NCI-H774 (cell line): Measurements from ENCODE around the gene TLCD1.
"Not testable (repeated sequence)": the region's sequence is repeated elsewhere in the genome, so short reads cannot be mapped to it uniquely, and the experiment has no call there.

ENCODE experiments used
- DNase-seq: peaks from one replicate; lab custom pipeline; 2025; lab: John Stamatoyannopoulos, UW

Gene TLCD1

DNA sequence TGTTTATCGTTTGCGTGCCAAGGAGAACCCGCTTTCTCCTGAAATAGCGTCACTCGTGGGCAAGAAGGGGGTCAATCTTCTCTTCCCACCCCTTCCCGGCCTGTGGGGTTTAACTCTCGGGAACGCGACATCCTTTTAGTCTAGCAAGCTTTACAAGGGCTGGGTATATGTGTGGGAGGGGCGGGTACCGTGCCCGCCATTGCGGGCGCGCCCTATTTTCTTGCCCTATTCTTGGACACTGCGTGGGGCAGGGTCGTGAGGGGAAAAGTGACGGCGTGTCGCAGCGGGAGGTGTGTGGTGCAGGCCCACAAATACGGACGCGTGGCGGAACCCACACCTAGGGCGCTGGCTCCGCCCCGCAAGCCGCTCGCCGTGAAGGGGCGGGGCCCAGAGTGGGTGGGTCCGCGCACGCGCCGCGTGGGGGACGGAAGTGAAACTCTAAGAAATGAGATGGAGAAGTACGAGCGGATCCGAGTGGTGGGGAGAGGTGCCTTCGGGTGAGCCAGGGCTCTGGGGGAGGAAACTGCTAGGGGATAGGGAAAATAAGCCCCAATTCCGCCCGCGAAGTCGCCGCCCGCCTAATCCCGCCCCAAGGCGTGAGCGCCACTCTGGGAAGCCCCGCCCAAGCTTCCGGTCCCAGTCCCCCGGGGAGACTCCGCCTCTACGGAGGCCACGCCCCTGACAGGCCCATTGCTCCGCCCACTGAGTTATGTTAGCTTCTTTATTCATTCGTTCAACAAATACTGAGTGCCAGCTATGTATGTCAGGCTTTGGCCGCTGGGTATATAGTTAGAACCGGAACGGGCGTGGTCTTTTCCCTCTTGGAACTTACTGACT, 2.5 kb upstream of the TLCD1 start, which contains the start of gene NEK8:
TSS of gene NEK8 (plus strand) at position 425 of the 837 bp plus-strand sequence. CDS start at position 451, 26 bp downstream.
- DNase-seq, result peak; percentile 96

DNA sequence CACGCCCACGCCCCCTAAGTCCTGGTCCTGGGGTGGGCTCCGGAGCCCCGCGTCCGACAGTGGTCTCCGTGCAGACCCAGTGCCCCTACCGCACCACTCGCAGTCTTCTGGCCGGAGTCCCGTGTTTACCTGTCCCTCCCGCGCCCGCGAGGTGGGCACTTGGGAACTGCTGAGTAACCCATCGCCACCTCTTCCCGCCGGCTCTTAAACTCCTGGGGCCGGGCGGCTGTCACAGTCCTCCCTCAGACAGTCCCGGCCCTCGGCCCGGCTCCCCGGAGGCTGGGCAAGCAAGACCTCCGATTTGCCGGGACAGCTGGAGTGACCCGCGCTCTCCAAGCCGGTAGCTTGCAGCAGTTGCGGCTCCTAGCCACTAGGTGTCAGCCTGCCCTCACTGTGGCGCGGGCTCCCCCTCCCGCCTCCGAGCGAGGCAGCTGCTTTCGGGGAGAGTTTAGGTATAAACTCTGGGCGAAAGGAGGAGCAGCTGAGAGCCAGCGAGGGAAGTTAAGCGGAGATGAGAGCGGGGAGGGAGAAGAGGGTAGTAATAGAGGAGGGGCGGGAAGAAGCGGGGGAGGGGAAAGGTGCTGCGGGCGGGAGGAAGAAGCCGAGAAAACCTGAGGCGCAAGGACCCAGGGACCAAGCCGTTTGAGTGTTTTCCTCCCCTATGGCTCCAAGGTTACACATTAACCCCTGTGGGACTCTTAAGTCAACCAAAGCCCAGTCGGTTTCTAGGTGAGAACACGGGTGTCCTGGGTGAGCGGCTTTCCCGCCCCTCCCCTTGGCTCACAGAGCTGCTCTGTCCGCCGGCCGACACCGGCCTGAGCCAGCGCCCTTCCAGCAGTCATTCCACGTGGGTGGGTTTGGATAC, 826 bp upstream of the TLCD1 start:
- peak; percentile 97 for DNase-seq

DNA sequence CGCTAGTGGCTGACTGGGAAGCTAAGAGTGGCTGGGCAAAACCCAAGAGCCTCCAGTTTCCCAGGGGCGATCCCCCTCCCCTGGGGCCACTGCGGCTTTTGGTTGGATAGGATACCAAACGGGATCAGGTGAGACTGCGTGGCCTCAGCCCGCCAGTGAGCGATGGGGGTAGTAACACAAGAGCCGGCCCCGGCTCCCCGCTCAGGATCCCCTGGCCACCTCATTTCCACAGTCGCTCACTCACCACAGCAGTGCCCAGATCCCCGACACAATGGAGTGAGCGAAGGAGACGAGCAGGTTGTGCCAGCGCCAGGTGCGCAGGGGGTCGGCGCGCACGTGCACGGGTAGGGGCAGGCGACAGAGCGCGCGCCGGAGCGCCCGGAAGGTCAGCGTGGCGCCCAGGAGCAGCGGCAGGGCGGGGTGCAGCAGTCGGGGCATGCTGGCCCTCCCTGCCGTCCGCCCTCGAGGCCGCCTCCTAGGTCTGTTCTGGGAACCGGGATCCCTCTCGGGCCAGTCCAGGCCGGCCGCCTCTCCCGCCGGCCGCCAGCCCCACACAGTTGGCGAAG, 290 bp downstream of the TLCD1 start:
- DNase-seq, result peak; percentile 91

DNA sequence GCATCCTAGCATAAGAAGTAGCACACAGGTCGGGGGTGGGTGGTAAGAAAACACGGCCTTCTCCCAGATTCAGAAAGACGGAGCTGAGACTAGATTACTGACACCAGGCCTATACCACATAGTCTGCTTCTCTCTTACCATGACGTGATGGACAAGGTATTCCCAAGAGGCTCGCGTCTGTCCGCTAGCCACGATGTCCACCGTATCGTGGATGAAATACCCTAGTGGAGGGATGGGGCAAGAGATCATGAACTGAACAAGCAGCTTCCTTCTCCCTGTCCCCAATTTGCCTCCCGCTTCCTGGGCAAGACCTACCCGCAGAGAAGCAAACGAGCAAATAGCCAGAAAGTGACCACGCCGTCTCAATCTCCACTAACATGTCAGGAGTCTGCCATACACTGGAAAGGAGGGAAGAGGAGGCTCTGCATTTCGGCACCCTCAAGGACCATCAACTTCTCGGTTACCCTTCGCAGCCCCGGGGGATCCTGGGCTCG, 820 bp downstream of the TLCD1 start:
- DNase-seq, result no peak

DNA sequence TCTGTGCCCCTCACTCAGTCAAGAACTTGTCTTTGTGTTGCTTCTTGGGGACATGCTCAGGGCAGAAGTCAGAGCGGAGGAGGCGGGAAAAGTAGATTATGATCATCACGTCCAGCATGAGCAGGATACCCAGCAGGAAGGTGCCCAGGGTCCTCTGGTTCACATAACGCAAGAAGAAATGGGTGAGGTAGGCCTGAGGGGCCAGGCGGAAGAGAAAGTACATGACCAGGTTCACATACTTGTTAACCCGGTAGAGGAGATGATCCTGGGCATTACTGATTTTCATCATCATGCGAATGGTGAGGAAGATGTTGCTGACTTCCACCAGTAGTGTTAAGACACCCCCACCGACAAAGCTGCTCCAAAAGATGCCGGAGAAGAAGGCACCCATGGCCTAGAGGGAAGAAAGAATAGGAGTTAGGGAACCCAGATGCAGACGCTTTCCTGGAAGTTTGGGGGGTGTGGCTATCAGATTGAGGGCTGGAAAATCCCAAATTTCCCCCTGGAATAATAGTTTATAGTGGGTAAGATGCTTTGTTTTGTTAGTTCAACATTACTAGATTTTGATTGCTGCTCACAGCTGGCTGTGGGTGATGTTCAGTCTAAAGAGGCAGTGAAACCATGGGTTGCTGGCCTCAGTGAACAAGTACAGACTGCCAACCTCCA, 1.4 kb downstream of the TLCD1 start:
- no peak for DNase-seq

DNA sequence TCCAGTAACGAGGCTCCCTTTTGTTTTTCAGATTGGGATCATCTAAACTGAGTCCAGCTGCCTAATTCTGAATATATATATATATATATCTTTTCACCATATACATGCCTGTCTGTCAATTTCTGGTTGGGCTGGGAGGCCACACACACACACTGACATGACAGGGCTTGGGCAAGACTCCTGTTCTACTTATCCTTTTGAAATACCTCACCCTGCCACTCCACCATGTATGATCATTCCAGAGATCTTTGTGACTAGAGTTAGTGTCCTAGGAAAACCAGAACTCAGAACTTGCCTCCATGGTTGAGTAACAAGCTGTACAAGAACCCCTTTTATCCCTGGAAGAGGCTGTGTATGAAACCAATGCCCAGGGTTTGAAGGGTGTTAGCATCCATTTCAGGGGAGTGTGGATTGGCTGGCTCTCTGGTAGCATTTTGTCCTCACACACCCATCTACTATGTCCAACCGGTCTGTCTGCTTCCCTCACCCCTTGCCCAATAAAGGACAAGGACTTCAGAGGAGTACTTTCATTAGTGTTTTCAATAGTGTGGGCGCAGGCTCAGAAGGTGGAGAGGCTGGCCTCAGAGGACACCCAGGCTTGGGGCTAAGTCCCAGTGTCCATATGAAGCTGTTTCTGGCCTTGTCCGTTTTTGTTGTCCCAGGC, 2.1 kb downstream of the TLCD1 start:
- DNase-seq, result not testable (repeated sequence)

DNA sequence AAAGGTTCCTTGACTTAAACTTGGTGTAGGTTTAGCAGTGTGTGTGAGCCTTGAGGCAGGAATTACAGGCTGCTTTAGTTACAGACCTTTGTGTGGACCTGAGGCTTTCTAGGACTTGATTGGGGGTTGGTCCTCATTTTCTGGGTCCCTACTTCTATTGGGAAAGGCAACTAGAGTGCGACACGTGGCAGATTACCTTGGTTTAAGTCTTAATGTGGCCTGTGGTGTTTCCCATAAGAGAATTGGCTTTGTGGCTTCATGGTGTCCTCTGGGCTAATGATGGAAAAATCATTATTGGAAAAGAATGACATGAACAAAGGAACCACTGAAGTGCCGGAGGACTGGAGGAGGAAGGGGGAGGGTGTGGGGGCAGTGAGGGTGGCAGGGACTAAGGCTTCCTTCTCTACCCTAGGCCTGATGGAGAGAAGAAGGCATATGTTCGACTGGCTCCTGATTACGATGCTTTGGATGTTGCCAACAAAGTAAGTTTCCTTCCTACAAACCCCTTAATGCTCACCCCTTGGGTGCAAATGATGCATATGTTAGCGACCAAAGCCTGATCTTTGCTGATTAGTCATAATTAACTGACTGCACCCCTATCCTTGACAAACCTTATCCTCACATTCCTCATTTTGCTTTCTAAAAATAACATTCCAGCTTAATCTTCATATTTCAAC, 2.7 kb downstream of the TLCD1 start:
- DNase-seq, result no peak

DNA sequence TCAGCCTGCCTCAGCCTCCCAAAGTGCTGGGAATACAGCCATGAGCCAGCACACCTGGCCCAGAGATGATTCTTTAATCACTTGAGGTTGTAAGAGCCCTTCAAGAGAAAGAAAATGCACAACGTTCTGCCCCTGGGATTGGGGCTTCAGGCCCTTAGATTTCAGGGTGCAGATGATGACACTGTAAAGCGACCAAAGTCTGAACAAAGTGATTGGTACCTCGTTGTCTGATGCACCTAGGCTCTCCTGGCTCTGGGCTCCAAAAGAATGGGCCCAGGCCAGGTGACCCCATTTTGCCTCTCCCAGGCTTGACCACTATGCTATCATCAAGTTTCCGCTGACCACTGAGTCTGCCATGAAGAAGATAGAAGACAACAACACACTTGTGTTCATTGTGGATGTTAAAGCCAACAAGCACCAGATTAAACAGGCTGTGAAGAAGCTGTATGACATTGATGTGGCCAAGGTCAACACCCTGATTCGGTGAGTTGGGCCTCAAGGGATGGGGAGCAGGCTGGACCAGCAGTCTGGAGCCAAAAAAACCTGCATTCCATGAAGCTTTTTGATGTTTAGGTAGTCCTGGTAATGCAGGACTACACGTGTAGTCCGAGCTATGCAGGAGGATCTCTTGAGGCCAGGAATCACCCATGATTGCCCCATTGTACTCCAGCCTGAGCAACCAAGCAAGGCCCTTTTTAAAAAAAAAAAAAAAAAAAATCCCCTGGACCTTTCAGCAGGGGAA, 3.4 kb downstream of the TLCD1 start:
- DNase-seq, result no peak

DNA sequence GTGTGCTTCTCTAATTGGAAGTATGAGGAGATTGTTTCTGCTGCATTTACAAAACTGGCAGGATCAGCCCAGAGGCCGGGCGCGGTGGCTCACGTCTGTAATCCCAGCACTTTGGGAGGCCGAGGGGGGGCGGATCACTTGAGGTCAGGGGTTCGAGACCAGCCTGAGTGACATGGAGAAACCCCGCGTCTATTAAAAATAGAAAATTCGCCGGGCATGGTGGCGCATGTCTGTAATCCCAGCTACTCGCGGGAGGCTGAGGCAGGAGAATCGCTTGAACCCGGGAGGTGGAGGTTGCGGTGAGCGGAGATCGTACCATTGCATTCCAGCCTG, 5.1 kb downstream of the TLCD1 start:
- DNase-seq, result not testable (repeated sequence)

DNA sequence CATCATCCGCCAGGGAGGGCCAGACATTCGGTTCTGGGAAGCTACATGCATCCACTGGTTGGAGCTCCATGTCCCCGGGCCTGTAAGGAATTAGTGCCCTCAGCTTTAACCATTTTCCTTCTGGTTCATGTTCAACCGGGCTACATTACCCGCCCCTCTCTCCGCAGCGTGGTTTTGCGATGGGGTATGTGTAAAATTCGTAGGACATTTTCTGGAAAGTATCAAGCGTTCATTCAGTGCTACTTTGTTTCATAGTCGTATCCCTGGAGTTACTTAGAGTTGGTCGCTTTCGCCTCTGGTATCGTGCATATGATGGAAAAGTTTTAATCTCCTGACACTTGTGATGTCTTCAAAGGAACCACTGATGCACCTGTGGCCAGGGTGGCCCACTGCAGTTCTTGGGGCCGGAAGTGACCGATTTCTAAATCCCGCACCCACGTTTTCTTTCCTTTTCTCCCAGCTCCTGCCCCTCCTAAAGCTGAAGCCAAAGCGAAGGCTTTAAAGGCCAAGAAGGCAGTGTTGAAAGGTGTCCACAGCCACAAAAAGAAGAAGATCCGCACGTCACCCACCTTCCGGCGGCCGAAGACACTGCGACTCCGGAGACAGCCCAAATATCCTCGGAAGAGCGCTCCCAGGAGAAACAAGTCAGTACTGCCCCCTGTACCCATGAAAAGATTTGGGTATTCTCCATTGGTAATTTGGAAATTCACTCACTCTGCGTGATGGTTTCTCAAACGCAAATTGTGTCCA, 5.6 kb downstream of the TLCD1 start:
- DNase-seq, result no peak

DNA sequence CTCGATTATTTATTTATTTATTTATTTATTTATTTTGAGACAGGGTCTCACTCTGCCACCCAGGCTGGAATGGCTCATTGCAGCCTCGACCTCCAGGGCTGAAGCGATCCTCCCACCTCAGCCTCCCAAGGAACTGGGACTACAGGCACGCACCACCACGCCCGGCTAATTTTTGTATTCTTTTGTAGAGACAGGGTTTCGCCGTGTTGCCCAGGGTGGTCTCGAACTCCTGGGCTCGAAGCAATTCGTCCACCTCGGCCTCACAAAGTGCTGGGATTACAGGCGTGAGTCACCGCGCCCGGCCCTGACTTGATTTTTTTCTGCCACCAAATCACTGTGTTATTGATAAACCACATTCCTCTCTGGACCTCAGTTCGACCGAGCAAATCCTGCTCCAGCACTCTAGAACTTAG, 7.0 kb downstream of the TLCD1 start:
- DNase-seq, result no peak

DNA sequence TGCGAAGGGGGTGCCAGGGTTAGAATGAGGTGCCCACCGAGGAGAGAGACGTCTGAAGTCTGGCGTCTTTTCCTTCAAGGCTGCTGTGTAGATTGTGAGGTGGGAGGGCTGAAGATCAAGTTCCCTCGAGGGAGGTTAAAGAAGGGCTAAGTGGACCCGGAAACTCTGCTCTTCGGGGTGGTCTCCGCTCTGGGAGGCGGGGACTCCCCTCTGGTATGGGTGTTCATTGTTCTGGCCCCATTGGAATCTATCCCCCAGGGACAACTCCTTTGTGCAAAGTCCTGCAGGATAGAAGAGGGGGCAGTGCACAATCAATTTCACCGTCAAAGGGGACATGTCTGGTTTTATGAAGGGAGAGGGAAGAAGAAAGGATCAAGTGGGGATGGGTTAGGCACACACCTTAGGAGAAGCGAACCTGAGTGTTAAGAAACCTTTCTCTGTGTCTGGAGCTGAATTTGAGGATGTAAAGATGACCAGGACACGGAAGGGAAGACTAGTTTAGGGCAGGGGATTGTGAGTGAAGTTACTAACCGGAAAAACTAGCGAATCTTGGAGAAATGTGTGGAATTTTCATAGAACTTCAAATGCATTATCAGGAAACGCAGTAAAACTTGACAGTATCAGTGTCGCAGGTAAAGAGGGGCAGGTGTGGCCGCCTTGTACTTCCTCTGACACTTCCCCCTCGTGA, 7.6 kb downstream of the TLCD1 start:
- DNase-seq, result no peak

DNA sequence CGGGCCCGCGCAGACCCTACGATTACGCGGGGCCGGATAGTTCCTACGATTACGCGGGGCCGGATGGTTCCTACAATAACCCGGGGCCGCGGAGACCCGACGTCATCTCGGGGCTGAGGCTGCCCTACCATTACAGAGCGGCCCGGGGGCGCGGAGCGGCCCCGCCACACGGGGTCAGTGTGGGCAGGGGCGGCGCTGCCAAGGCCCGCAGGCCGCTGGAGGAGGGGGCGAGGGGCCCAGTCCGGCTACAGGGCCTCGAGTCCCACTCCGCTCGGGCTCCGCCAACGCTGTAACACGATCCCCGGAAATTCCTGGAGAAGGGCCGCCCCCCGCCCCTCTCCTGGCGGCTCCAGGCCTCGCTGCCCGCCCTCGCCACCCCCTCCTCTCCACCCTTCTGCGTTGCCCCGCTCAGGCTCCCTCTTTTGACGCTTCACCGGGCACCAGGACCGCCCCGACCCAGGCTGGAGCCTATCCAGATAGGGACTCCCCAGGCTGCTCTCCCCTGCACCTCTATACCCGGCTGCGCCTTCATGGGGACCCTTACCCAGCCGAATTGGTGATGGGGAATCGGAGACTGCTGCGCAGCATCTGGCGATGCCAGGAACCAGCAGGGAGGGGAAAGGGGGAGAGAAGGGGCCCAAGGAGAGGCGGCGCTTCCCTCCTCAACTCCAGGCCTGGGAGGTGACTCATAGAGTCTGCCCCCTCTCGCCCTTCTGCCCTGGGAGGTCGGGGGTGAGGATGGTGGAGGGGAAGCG, 8.3 kb downstream of the TLCD1 start, which contains the start of gene RAB34:
TSS of gene RAB34 (minus strand) at position 291 of the 755 bp plus-strand sequence. CDS start 602 bp downstream, outside the sequence.
- DNase-seq, result no peak

DNA sequence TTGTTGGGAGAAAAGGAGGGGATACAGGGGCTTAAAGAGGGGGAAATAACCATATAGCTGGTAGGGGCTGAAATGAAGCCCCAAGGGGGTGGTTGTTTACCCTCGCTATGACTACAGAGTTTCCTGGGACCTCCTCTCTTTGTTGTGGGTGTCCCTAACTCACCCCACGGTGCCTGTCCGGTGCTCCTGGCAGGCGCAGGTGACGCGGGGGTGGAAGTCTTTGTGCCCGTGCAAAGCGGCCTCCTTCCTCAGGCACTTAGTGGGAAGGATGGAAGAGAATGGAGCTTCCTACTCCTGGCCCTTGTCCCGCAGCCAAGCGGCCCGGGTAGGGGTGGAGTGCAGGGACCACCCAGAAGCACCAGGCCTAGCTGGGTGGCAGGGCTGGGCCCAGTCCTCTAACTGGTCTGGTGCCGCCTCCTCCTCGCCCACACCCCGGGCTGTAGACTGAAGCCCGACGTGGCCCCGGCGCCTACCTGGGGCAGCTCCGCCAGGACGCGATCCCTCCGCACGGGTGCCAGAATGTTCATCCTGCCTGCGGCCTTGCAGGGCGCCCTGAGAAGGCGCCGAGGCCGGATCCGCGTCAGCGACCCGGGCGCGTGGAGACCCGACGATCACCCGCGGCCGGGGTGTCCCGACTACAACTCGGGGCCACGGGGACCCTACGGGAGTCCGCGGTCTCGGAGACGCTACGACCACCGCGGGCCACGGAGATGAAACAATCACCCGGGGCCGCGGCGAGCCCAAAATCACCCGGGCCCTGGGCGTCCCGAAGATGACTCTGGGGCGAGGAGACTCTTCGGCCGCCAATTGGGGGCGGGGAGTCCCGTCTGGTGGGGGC, 9.1 kb downstream of the TLCD1 start:
- no peak for DNase-seq

DNA sequence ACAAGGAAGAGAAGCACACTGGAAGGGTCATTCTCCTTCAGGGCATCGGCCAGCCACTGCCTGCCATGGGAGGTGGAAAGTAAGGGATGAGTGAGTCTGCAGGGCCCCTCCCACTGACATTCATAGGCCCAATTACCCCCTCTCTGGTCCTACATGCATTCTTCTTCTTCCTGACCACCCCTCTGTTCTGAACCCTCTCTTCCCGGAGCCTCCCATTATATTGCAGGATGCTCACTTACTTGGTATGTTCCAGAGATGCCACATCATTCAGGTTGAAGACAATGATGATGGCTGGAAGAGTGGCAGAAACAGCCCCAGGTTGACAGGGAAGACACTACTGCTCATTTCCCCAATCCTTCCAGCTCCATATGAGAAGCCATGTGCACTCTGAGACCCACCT, 10.8 kb downstream of the TLCD1 start:
- no peak for DNase-seq

DNA sequence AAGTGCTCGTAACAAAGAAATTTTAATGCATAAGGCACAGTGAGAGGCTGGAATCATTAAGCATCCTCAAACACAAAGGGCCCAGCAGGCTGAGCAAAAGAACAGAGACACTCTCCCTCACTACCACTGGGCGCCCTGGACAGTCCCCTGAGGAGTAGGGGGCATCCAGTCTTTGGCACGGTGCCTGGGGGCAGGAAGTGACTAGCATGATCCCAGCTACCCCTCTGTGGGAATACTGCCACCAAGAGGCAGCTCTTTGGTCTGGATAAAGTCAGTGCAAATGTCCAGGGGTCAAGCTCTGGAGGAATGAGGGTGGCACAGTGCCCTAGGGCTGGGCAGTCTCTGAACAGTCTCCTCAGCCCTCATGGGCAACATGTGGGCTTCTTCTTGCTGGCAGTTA, 11.8 kb downstream of the TLCD1 start:
- DNase-seq, result no peak
